BJ (cell line): ENCODE results near the gene DMXL2. TPM values are rescaled to one million over a fixed set of nuclear protein-coding genes. Genes with fewer than 3 reads are reported as not detected.

Source experiments
- CTCF ChIA-PET: fragments of 350-600 bp; formaldehyde crosslinking; extraction: SDS; loops from one replicate; lab custom pipeline; 2021; ENCODE audit warnings: antibody characterized with exemption, inconsistent platforms; lab: Yijun Ruan, JAX
- POLR2A ChIA-PET: fragments of 300-600 bp; sonication (Branson Sonifier 250); formaldehyde crosslinking; extraction: SDS; loops from one replicate; lab custom pipeline; 2021; ENCODE audit warnings: antibody characterized with exemption; lab: Charles Lee
- DNase-seq: peaks from one replicate; pipeline ENCODE4 v3.0.0-alpha.2; 2011; ENCODE audit warnings: low read depth
- H3K27me3 ChIP-seq: 2 replicates; pipeline ENCODE4 v1.6.0; 2011; ENCODE audit warnings: low read length; ENCODE audit not compliant: control insufficient read depth, insufficient read depth
- H3K36me3 ChIP-seq: 2 replicates; pipeline ENCODE4 v1.5.1; 2011; ENCODE audit warnings: low read length; ENCODE audit not compliant: control insufficient read depth, insufficient read depth
- H3K4me3 ChIP-seq: 2 replicates; pipeline ENCODE4 v1.5.1; 2011; ENCODE audit warnings: low read depth, mild to moderate bottlenecking, control low read depth, low read length
- CTCF ChIP-seq: IDR thresholded peaks from 2 replicates; pipeline ENCODE4 v1.5.1; 2011; ENCODE audit warnings: low read depth, mild to moderate bottlenecking, control low read depth, inconsistent platforms, low read length, moderate library complexity; ENCODE audit not compliant: insufficient read depth
- polyA plus RNA-seq: library from polyadenylated mRNA; depleted of rRNA; stranded (reverse); fragments of >200 nt; gene quantifications from 2 replicates; pipeline ENCODE4 v1.2.3, GENCODE V29; 2011

DMXL2 gene
- polyA plus RNA-seq, 1 experiment: 3.8 TPM

GRCh38 chr15:51416129-51416528 is 206.4 kb downstream of the DMXL2 start:
- CTCF ChIA-PET: interaction anchor here (0.7 to 3.8 kb wide), 4 partner anchors 13 to 253 kb away, joined by 3 to 27 read pairs (median 6); no protein-coding TSS in a partner anchor

GRCh38 chr15:51414256-51414860 is 208.2 kb downstream of the DMXL2 start:
- no peak for DNase-seq
- CTCF ChIA-PET: interaction anchor here (3.8 kb wide), 1 partner anchor 11 kb away, joined by 27 read pairs; no protein-coding TSS in a partner anchor
- Histone ChIP-seq H3K4me3 (no peak overlapping the region), H3K36me3 (no peaks in the 10 kb centered on the region), H3K27me3 (no peaks in the 10 kb centered on the region)
- no peak for TF ChIP-seq CTCF
- POLR2A ChIA-PET: no interaction called here

More at GRCh38 chr15:51416129-51416528, 206.4 kb downstream of the DMXL2 start:
- no peak for TF ChIP-seq CTCF
- Histone ChIP-seq H3K36me3 (no peaks in the 10 kb centered on the region), H3K4me3 (no peak overlapping the region), H3K27me3 (no peaks in the 10 kb centered on the region)
- DNase-seq: no peak
- POLR2A ChIA-PET: no interaction called here

GRCh38 chr15:51405693-51406523 is 216.7 kb downstream of the DMXL2 start:
- ChIA-PET CTCF (interaction anchor here (1.0 to 10.0 kb wide), 5 partner anchors 17 to 244 kb away, joined by 3 to 110 read pairs (median 6); no protein-coding TSS in a partner anchor), POLR2A (no interaction called here)
- no peak for DNase-seq
- no peak for TF ChIP-seq CTCF
- Histone ChIP-seq H3K36me3 (no peaks in the 10 kb centered on the region), H3K27me3 (peaks cover 8% of the 10 kb centered on the region), H3K4me3 (no peak overlapping the region)

GRCh38 chr15:51403946-51404695 is 218.4 kb downstream of the DMXL2 start:
- Histone ChIP-seq H3K4me3 (no peak overlapping the region), H3K36me3 (no peaks in the 10 kb centered on the region), H3K27me3 (peaks cover 8% of the 10 kb centered on the region)
- POLR2A ChIA-PET: interaction anchor here (0.6 kb wide), 1 partner anchor 241 kb away, joined by 3 read pairs; no protein-coding TSS in a partner anchor
- CTCF ChIA-PET: interaction anchor here (0.7 to 10.0 kb wide), 21 partner anchors 7 to 413 kb away, joined by 3 to 110 read pairs (median 9); no protein-coding TSS in a partner anchor
- DNase-seq: no peak
- no peak for TF ChIP-seq CTCF
